Fibroblast of skin of right biceps (primary cell): ENCODE data around the gene MUC13.
"Not testable (repeated sequence)": the region's sequence is repeated elsewhere in the genome, so short reads cannot be mapped to it uniquely, and the experiment has no call there.

ENCODE experiments used
- DNase-seq: peaks from one replicate; pipeline ENCODE4 v3.0.0-alpha.2; 2013

MUC13 gene

DNA sequence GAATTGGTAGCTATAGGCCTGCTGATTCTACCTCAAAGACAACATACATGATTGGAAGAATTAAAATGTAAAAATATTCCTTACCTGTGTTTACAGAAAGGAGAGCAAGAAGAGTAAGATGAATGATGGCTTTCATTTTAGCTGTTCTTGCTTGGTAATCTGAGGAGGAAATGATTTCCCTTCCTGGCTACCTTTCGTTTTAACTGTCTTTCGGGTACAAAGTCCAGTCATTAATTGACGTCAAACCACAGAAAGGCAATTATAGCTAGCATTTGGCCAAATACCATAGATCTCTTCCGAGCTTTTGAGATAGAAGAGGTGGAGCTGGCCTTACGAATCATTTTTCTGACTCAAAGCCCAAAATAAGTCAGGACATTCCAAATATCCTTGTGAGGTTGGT lies at the start of gene MUC13:
Gene MUC13 (minus strand): TSS at position 175 of the 400 bp plus-strand sequence. CDS start 39 bp downstream, at position 136.
- DNase-seq = no peak

DNA sequence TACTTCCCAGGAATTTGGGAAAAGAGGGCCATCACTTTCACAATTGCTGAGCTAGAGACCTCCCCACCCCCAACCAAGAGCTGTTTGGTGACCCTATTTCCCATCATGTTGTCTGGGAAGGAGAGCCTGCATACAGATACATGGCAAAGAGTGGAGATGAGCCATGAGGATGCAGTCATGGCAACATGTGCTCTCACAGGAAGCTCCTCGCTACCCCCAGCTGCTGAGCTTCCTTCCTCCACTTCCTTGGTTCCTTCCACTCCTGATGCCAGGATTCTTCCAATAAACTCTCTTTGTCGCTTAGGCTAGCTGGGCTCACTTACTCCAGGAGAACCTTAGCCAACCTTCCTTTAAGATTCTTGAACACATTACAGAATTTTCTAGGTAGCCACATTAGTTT lies 48.3 kb upstream of the MUC13 start:
- no peak for DNase-seq

DNA sequence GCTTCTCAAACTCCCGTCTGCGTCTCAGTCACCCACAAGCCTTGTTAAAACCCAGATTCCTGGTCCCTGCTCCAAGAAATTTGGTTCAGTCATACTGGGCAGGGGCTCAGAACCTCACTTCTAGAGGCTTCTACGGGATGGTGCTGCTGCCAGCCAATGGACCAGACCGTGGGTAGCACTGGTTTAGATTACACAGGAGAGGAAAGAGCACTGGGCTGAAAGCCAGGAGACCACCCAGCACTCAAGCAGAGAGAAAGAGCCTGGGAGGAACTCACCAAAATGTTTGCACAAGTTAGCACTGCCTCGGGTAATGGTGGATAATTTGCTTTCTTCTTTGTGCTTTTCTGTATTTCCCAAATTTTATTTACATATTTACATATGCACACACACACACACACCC lies 46.9 kb upstream of the MUC13 start:
- no peak for DNase-seq

DNA sequence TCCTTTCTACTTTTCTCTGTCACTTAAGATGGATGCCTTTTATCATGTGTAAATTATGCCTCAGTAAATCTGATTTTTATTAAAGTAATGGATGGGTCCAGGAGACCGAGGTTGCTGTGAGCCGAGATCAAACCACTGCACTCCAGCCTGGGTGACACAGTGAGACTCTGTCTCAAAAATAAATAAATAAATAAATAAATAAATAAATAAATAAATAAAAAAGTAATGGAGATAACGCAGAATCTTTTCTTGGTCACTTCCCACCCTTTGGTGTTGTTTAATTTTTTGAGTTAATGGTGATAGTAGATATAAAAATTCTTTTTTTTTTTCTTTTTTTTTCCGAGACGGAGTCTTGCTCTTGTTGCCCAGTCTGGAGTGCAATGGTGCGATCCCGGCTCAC lies 44.1 kb upstream of the MUC13 start:
- no peak for DNase-seq

DNA sequence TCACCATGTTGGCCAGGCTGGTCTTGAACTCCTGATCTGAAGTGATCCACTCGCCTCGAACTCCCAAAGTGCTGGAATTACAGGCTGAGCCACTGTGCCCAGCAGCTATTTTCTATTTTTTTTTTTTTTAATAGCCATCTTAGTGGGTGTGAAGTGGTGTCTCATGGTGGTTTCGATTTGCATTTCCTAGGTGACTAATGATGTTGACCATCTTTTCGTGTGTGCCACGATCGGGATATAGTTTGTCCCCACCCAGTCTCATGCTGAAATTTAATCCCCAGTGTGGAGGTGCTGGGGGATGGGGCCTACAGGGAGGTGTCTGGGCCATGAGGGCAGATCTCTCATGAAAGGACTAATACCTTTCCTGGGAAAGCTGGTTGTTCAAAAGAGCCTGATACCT lies 41.8 kb upstream of the MUC13 start:
- DNase-seq = no peak

GRCh38 chr3:124974691-124975090 lies 40.1 kb upstream of the MUC13 start:
- no peak for DNase-seq

DNA sequence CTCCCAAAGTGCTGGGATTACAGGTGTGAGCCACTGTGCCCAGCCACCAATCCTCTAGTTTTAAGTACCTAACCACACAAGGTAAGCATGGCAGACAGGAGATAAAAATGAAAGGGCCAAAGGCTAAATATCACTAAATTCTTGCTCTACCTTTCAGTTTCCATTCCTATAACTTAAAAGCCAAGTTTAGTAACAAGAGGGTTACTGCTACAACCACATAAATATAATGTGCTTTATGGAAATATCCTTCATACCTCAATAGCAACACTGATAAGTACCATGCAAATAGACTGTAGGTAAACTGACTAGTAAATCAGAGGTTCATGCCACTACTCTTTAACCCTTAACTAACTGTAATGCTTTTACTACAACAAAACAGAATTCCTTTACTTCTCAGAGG lies 38.7 kb upstream of the MUC13 start:
- DNase-seq = no peak

GRCh38 chr3:124972457-124972856 lies 37.9 kb upstream of the MUC13 start:
- DNase-seq = no peak

- no peak for DNase-seq
Measured at GRCh38 chr3:124969963-124970722, 35.6 kb upstream of the MUC13 start.

GRCh38 chr3:124969190-124969589 lies 34.6 kb upstream of the MUC13 start:
- DNase-seq = no peak

DNA sequence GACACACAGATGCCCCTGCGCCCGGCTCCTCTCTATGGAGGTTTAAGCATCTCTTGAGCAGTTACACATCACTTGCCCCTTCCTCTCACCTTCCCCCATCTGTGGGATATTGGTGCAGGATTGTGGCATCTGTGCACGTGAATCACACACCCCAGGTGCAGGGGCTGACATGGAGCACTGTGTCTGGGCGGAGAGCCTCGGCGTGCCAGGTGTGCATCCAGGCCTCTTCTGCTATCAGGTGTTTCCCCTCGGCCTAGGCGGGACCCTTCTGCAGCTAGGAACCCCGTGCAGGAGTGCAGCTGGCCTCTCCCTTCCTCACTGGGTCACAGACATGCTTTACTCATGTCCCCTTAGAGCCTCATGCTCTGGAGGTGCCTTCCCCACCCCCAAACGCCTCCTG lies 33.4 kb upstream of the MUC13 start:
- DNase-seq = no peak

- DNase-seq = no peak
Measured at GRCh38 chr3:124966521-124967445, 32.2 kb upstream of the MUC13 start.

GRCh38 chr3:124965413-124965812 lies 30.9 kb upstream of the MUC13 start:
- no peak for DNase-seq

- DNase-seq = peak; percentile 61
Measured at GRCh38 chr3:124964387-124964786, 29.8 kb upstream of the MUC13 start.

DNA sequence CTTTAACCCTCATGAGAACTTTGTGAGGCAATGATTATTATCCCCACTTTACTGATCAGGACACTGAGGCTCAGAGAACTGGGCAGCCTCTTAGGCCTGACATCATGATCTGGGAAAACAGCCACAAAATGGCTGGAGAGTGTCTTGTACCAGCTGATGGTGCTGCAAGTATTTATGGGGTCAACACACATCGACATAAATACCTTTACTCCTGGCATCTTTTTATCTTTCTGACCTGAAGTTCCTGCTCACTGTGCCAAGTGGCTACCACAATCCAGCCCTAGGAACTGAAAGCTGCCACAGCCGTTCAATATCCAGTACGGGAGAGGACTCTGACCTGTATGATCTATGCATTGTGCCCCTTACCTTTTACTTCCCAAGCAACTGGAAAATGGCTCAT lies 29.2 kb upstream of the MUC13 start:
- no peak for DNase-seq

GRCh38 chr3:124962403-124962940 lies 27.9 kb upstream of the MUC13 start:
- DNase-seq = peak; percentile 32

GRCh38 chr3:124960698-124961097 lies 26.1 kb upstream of the MUC13 start:
- DNase-seq = no peak

GRCh38 chr3:124960105-124960504 lies 25.6 kb upstream of the MUC13 start:
- no peak for DNase-seq

DNA sequence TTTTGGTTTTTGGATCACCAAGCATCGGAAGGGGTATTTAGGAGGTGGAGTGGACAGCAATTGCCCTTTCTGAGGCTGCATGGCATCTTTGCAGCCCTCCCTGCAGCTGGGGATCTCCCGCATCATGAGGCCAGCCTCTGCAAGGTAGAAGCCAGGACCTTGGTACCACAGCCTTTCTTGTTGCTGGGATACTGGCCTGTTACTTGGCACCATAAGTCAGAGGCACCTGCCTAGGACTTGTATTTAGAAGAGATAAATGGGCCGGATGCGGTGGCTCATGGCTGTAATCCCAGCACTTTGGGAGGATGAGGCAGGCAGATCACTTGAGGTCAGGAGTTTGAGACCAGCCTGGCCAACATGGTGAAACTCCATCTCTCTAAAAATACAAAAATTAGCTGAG lies 23.4 kb upstream of the MUC13 start:
- not testable (repeated sequence) for DNase-seq

DNA sequence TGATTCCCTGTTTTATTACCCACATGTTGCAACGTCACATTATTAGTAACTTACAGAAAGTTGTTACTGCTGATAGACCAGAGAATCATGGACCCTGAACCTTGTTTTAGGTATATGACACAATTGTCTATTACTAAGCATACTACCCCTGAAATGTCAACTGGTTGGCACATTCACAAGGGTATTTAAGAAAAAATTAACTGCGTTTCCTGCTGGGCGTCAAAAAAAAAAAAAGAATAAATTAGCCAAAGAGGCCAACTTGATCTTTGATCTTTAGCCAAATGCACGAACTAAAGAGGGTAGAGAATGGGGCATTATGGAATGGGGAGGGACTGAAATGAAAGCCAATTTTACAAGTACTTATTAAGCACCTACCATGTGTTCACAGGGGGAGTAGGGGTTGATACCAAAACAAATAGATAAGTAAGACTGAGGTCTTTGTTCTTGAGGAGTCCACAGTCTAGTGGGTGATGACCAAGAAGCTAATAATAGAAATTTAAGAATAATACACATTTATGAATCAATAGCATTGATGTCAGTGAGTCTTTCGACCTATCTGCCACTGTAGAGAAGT lies 17.8 kb upstream of the MUC13 start:
- no peak for DNase-seq

DNA sequence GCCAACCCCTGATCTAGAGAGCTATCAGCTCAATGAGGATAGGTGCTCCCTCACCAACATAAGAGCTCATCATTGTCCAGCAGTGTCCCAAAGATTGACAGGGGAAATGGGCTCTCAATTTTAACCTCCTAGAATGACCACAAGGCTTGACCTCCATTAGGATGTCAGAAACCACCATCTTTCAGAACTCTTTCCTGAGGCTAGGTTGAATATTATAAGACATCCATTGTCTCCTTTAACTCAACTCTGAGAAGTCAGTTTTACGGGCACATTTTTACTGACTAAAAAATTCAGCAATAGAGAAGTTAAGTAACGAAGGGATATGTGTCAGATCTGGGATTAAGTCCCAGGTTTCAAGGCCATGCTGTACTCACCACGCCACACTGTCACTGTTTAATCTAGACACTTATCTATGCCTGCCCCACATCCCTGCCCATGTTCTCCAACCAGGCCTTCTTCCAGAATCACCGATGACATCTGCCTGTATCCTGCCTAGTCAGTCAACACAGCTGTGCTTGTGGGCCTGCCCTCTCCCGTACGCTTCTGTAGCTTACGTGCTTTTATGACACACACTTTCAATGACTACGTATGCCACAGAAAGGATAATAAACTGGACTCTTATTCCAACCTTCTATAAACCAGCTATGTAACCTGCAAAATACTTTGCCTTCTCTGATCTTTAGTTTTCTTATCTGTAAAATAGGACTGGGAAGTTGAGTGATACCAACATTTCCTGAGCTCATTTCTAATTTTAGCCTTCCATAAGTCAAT lies 17.1 kb upstream of the MUC13 start:
- DNase-seq = peak; percentile 50

GRCh38 chr3:124950026-124950425 lies 15.5 kb upstream of the MUC13 start:
- DNase-seq = no peak

GRCh38 chr3:124942613-124943012 lies 8.1 kb upstream of the MUC13 start:
- no peak for DNase-seq
